H9 (cell line): ENCODE results near the gene GATAD2B. TPM values are rescaled to one million over a fixed set of nuclear protein-coding genes. Genes with fewer than 3 reads are reported as not detected.

Experiments used
- DNase-seq: peaks from one replicate; pipeline ENCODE4 v3.0.0-alpha.2; 2017
- H2AFZ ChIP-seq: one replicate; pipeline ENCODE4 v1.6.1; 2013; ENCODE audit warnings: mild to moderate bottlenecking, low read length, control low read depth, moderate library complexity
- H2AK5ac ChIP-seq: 2 replicates; pipeline ENCODE4 v1.6.1; 2013; ENCODE audit warnings: low read length, control low read depth, mixed read lengths; ENCODE audit not compliant: insufficient read length
- H2BK120ac ChIP-seq: one replicate; pipeline ENCODE4 v1.6.1; 2013; ENCODE audit warnings: low read depth, mild to moderate bottlenecking, low read length, control low read depth, inconsistent platforms; ENCODE audit not compliant: poor library complexity, severe bottlenecking
- H2BK12ac ChIP-seq: 2 replicates; pipeline ENCODE4 v1.6.1; 2013; ENCODE audit warnings: low read length, control low read depth, mixed read lengths, low read depth; ENCODE audit not compliant: insufficient read length
- H2BK15ac ChIP-seq: 2 replicates; pipeline ENCODE4 v1.6.1; 2013; ENCODE audit warnings: low read depth, low read length, control low read depth
- H2BK20ac ChIP-seq: one replicate; pipeline ENCODE4 v1.6.1; 2013; ENCODE audit warnings: low read depth, mild to moderate bottlenecking, low read length, control low read depth, inconsistent platforms; ENCODE audit not compliant: poor library complexity, severe bottlenecking
- H2BK5ac ChIP-seq: 2 replicates; pipeline ENCODE4 v1.6.1; 2013; ENCODE audit warnings: low read length, control low read depth, mixed read lengths; ENCODE audit not compliant: insufficient read length
- H3K14ac ChIP-seq: 2 replicates; pipeline ENCODE4 v1.6.1; 2013; ENCODE audit warnings: low read length, control low read depth; ENCODE audit not compliant: insufficient read depth
- H3K18ac ChIP-seq: 2 replicates; pipeline ENCODE4 v1.6.1; 2013; ENCODE audit warnings: low read depth, mild to moderate bottlenecking, mixed read lengths, low read length, control low read depth; ENCODE audit not compliant: insufficient read length
- H3K23ac ChIP-seq: 2 replicates; pipeline ENCODE4 v1.6.1; 2013; ENCODE audit warnings: low read length, control low read depth, mixed read lengths, low read depth; ENCODE audit not compliant: insufficient read length
- H3K23me2 ChIP-seq: 2 replicates; pipeline ENCODE4 v1.6.1; 2013; ENCODE audit warnings: low read depth, mild to moderate bottlenecking, mixed read lengths, low read length, control low read depth; ENCODE audit not compliant: insufficient read length, poor library complexity, severe bottlenecking
- H3K27ac ChIP-seq: 2 replicates; pipeline ENCODE4 v1.5.1; 2013; ENCODE audit warnings: low read length, control low read depth, mixed read lengths, low read depth; ENCODE audit not compliant: insufficient read length
- H3K27me3 ChIP-seq: 2 replicates; pipeline ENCODE4 v1.6.1; 2013; ENCODE audit warnings: low read length, control low read depth, inconsistent platforms; ENCODE audit not compliant: insufficient read depth
- H3K4ac ChIP-seq: 2 replicates; pipeline ENCODE4 v1.6.1; 2013; ENCODE audit warnings: low read depth, mild to moderate bottlenecking, control low read depth, inconsistent platforms, low read length, moderate library complexity
- H3K4me1 ChIP-seq: 2 replicates; pipeline ENCODE4 v1.6.1; 2013; ENCODE audit warnings: low read length, control low read depth, inconsistent platforms; ENCODE audit not compliant: insufficient read depth
- H3K4me2 ChIP-seq: 2 replicates; pipeline ENCODE4 v1.6.1; 2013; ENCODE audit warnings: low read length, control low read depth, mixed read lengths; ENCODE audit not compliant: insufficient read length, insufficient read depth
- H3K56ac ChIP-seq: 2 replicates; pipeline ENCODE4 v1.6.1; 2013; ENCODE audit warnings: low read depth, mild to moderate bottlenecking, mixed read lengths, low read length, control low read depth; ENCODE audit not compliant: insufficient read length
- H3K79me1 ChIP-seq: 2 replicates; pipeline ENCODE4 v1.6.1; 2013; ENCODE audit warnings: low read depth, mild to moderate bottlenecking, moderate library complexity, low read length, control low read depth, inconsistent platforms; ENCODE audit not compliant: insufficient read depth, poor library complexity, severe bottlenecking
- H3K79me2 ChIP-seq: 2 replicates; pipeline ENCODE4 v1.6.1; 2013; ENCODE audit warnings: low read length, control low read depth, inconsistent platforms; ENCODE audit not compliant: insufficient read depth
- H3K9ac ChIP-seq: 2 replicates; pipeline ENCODE4 v1.6.1; 2013; ENCODE audit warnings: low read length, control low read depth, mixed read lengths; ENCODE audit not compliant: insufficient read length; ENCODE audit errors: extremely low read depth
- H3K9me3 ChIP-seq: one replicate; pipeline ENCODE4 v1.6.1; 2013; ENCODE audit warnings: low read depth, low read length, inconsistent platforms; ENCODE audit not compliant: control insufficient read depth
- H3T11ph ChIP-seq: one replicate; pipeline ENCODE4 v1.6.1; 2013; ENCODE audit warnings: mild to moderate bottlenecking, low read length, control low read depth, inconsistent platforms
- H4K20me1 ChIP-seq: one replicate; pipeline ENCODE4 v1.6.1; 2013; ENCODE audit not compliant: control insufficient read depth, insufficient read length, insufficient read depth
- H4K5ac ChIP-seq: 2 replicates; pipeline ENCODE4 v1.6.1; 2013; ENCODE audit warnings: low read depth, mild to moderate bottlenecking, mixed read lengths, low read length, control low read depth; ENCODE audit not compliant: insufficient read length
- H4K8ac ChIP-seq: replicated peaks from 2 replicates; pipeline ENCODE4 v1.6.1; 2013; ENCODE audit warnings: low read length, control low read depth, mixed read lengths, low read depth; ENCODE audit not compliant: insufficient read length
- H4K91ac ChIP-seq: 2 replicates; pipeline ENCODE4 v1.6.1; 2013; ENCODE audit warnings: low read depth, mild to moderate bottlenecking, moderate library complexity, mixed read lengths, low read length, control low read depth; ENCODE audit not compliant: insufficient read length
- H3K27ac Mint-ChIP-seq, 3 experiments: 2 replicates in 2 of 3; 3 replicates in 1 of 3; pipeline ENCODE4 v1.8.0; 2020 to 2021; ENCODE audit warnings: mixed read lengths in 3 of 3, mild to moderate bottlenecking in 1 of 3, moderate library complexity in 1 of 3
- H3K27me3 Mint-ChIP-seq: 2 replicates; pipeline ENCODE4 v1.8.0; 2021; ENCODE audit warnings: low read depth, mild to moderate bottlenecking, moderate library complexity, mixed read lengths
- H3K36me3 Mint-ChIP-seq, 3 experiments: 2 replicates in 2 of 3; 3 replicates in 1 of 3; pipeline ENCODE4 v1.8.0; 2020 to 2021; ENCODE audit warnings: low read depth in 3 of 3, mixed read lengths in 3 of 3; ENCODE audit not compliant: insufficient read depth in 1 of 3
- H3K4me1 Mint-ChIP-seq, 2 experiments: 2 replicates each; pipeline ENCODE4 v1.8.0; 2020; ENCODE audit warnings: mixed read lengths in 2 of 2
- H3K4me3 Mint-ChIP-seq, 2 experiments: 2 replicates in 1 of 2; 3 replicates in 1 of 2; pipeline ENCODE4 v1.8.0; 2020 to 2021; ENCODE audit warnings: mild to moderate bottlenecking in 2 of 2, mixed read lengths in 2 of 2, moderate library complexity in 1 of 2
- H3K9me3 Mint-ChIP-seq, 2 experiments: 2 replicates in 1 of 2; 3 replicates in 1 of 2; pipeline ENCODE4 v1.8.0; 2020; ENCODE audit warnings: mild to moderate bottlenecking in 2 of 2, mixed read lengths in 2 of 2, moderate library complexity in 1 of 2
- WGBS: extraction: QIAGEN DNeasy Blood & Tissue Kit; methylation state at CpG from one replicate; pipeline ENCODE4 v1.1.7; 2013; ENCODE audit warnings: missing lambda C conversion rate, low lambda C conversion rate, mixed read lengths; ENCODE audit not compliant: insufficient read length; ENCODE audit errors: extremely low coverage; 5-methylcytosine and 5-hydroxymethylcytosine counted together
- total RNA-seq: library from RNA; stranded (reverse); gene quantifications from 2 replicates; pipeline ENCODE4 v1.2.1, GENCODE V29; 2021
- TF ChIP-seq, protein P1 (sequence below): fragments of 200-600 bp; sonication (generic); conservative IDR thresholded peaks from 3 replicates; pipeline ENCODE4 v1.8.0; 2021; ENCODE audit warnings: antibody characterized with exemption, mild to moderate bottlenecking

GATAD2B gene
- total RNA-seq, 1 experiment from 2014 or later, result 44.1 TPM

DNA sequence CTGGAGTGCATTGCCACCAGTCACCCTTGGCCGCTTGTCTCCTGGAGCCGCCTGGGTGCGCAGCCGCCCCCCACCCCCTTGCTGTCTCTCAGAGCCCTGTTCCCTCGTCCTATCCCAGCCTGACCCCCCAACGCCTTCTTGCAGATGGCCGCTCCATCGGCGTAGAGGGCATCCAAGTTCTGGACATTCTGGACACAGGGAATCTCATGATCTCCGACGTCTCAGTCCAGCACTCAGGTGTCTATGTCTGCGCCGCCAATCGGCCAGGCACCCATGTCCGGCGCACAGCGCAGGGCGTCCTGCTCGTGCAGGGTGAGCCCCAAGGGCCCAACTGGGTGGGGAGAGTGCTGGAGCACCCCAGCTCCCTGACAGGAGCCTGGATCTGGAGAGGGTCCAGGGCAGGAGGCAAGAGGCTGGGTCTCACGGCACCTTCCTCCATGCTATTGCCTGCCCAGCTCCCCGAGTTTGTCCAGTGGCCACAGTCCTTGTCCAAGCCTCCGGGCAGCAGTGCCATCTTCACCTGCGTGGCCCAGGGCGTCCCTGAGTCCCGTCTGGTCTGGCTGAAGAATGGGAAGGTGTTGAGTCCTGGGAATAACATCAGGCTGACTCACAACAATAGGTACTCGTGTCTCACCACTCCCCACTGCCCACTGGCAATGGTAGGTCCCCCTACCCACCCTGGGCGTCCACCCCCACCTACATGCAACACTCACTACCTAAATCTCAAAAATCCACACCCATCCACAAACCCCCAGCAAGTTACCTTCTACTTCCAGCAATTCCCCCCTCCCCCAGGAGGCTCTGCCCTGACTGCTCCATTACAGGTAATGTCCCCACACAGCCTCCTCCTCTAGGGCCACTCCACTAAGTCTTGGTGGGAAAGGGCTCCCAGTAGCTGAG, 123.0 kb downstream of the GATAD2B start:
- no peak overlapping the region for H2BK12ac ChIP-seq
- no peak overlapping the region for H4K91ac ChIP-seq
- H3K18ac ChIP-seq, result no peak overlapping the region
- no peak overlapping the region for H3K27ac ChIP-seq
- no peak overlapping the region for H2AK5ac ChIP-seq
- H3K4me1 ChIP-seq, result no peaks in the 10 kb centered on the region
- no peak overlapping the region for H3K23ac ChIP-seq
- no peak overlapping the region for H4K8ac ChIP-seq
- no peak overlapping the region for H3K14ac ChIP-seq
- peak overlapping the region in 1 of 3 experiments; percentile 73; a peak in 1 of 7 replicates for H3K27ac Mint-ChIP-seq
- H2AFZ ChIP-seq, result no peak overlapping the region
- H3K27me3 Mint-ChIP-seq, result peaks cover 4% of the 10 kb centered on the region
- no peak overlapping the region for H4K5ac ChIP-seq
- TF ChIP-seq, protein P1, sequence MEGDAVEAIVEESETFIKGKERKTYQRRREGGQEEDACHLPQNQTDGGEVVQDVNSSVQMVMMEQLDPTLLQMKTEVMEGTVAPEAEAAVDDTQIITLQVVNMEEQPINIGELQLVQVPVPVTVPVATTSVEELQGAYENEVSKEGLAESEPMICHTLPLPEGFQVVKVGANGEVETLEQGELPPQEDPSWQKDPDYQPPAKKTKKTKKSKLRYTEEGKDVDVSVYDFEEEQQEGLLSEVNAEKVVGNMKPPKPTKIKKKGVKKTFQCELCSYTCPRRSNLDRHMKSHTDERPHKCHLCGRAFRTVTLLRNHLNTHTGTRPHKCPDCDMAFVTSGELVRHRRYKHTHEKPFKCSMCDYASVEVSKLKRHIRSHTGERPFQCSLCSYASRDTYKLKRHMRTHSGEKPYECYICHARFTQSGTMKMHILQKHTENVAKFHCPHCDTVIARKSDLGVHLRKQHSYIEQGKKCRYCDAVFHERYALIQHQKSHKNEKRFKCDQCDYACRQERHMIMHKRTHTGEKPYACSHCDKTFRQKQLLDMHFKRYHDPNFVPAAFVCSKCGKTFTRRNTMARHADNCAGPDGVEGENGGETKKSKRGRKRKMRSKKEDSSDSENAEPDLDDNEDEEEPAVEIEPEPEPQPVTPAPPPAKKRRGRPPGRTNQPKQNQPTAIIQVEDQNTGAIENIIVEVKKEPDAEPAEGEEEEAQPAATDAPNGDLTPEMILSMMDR, result no peak
- H3K79me1 ChIP-seq, result no peaks in the 10 kb centered on the region
- no peak overlapping the region for H2BK15ac ChIP-seq
- no CpG with 5 or more reads among the region's 27 CpGs for WGBS
- no peaks in the 10 kb centered on the region for H3K23me2 ChIP-seq
- DNase-seq, result no peak
- no peaks in the 10 kb centered on the region for H3K27me3 ChIP-seq
- H3T11ph ChIP-seq, result no peak overlapping the region
- no peak overlapping the region for H2BK5ac ChIP-seq
- no peaks in the 10 kb centered on the region for H3K79me2 ChIP-seq
- H2BK120ac ChIP-seq, result no peak overlapping the region
- no peak overlapping the region for H3K9ac ChIP-seq
- no peaks in the 10 kb centered on the region for H3K9me3 Mint-ChIP-seq
- no peak overlapping the region for H3K56ac ChIP-seq
- H2BK20ac ChIP-seq, result no peak overlapping the region
- no peaks in the 10 kb centered on the region for H4K20me1 ChIP-seq
- H3K4me3 Mint-ChIP-seq, result no peak overlapping the region
- no peaks in the 10 kb centered on the region for H3K9me3 ChIP-seq
- no peak overlapping the region for H3K4ac ChIP-seq
- peaks cover 0 to 10% (median 6%) of the 10 kb centered on the region in 3 experiments; a peak in 4 of 7 replicates for H3K36me3 Mint-ChIP-seq
- H3K4me1 Mint-ChIP-seq, result peaks cover 24 to 31% of the 10 kb centered on the region in 2 experiments
- no peak overlapping the region for H3K4me2 ChIP-seq
